NCI-H2196 (cell line): ENCODE results near the gene SALL2.
A peak's percentile ranks its signal among the peaks of the same experiment; 100 is the strongest.
"Not testable (repeated sequence)": the region's sequence is repeated elsewhere in the genome, so short reads cannot be mapped to it uniquely, and the experiment has no call there.

Experiments used
- DNase-seq: peaks from one replicate; lab custom pipeline; 2025; ENCODE audit not compliant: unreplicated experiment; lab: John Stamatoyannopoulos, UW

SALL2 gene

DNA sequence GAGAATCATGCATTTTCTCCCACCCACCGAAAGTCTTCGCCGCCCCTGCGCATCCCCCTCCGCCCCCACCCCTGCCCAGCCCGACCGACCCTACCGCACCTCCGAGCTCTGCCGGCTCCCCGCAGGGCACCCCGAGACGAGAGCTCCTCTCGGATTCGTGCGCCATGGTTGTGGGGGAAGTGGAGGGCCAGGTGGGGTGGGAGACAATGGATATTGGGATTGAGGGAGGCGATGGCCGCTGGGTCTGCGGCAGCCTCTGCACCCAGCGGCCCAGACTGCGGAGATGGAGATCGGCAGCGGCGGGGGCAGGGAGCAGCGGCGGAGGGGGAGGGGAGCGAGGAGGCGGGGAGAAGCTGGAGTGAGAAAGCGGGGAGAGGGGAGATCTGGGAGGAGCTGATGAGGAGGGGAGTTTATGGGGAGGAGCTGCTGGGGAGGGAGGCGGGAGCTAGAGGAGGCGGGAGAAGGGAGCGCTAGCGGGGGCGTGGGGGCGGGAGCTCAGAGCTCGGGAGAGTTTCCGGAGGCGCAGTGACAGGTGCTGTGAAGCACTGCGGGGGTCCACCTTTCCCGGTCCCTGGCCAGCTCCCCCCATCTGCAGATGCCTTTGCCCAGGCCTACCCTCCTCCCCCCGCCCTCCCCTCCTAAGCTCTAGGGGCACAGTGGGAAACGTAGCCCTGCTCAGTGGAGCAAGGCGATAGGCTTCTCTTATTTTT lies at the start of gene SALL2:
Gene SALL2 (minus strand): TSS at position 385 of the 710 bp plus-strand sequence. CDS start 219 bp downstream, at position 166.
- DNase-seq, result peak; percentile 87

DNA sequence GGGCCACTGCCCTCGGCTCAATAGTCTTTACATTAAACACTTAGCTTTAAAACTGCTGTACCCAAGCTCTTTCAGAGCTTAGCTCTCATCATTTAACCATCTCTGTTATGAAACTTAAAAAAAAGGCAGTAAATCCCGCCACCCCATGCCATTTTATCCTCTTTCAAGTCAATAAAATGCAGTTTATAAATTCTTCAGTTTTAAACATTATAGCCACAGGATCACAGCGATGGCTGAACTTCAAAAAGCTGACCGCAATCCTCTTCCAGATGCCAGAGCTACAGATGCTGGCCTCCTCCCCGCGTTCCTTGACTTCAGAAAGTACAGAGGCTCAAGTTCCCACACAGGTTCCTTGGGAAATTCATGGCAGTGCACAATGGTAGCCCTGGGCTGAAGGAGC lies 49.5 kb upstream of the SALL2 start:
- DNase-seq, result no peak

DNA sequence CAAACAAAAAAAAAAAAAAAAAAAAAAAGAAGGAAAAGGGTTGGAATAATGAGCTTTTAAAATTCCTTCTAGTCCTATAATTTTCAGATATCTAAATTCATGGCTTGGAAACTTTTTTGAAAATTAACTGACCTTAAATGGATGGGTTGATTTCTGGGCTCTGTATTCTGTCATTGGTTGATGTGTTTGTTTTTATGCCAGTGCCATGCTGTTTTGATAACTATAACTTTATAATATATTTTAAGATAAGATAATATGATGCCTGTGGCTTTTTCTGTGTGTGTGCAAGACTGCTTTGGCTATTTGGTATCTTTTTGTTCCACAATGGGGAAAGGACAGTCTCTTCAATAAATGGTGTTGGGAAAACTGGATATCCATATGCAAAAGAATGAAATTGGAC lies 46.5 kb upstream of the SALL2 start:
- no peak for DNase-seq

DNA sequence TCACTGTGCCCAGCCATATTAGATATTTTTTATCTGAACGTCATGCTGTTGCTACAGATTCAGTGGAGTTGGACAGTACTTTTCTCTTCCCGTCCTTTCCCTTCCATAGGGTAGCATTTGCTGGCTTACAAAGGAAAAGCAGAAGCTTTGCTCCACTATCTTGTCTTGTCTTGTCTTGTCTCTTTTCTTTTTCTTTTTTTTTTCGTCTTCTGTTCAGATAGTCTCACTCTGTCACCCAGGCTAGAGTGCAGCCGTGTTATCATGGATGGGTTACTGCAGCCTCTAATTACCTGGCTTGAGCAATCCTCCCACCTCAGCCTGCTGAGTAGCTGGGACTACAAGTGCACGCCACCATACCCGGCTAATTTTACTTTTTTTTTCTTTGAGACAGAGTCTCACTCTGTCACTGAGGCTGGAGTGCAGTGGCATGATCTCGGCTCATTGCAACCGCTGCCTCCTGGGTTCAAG lies 32.6 kb upstream of the SALL2 start:
- DNase-seq, result no peak

DNA sequence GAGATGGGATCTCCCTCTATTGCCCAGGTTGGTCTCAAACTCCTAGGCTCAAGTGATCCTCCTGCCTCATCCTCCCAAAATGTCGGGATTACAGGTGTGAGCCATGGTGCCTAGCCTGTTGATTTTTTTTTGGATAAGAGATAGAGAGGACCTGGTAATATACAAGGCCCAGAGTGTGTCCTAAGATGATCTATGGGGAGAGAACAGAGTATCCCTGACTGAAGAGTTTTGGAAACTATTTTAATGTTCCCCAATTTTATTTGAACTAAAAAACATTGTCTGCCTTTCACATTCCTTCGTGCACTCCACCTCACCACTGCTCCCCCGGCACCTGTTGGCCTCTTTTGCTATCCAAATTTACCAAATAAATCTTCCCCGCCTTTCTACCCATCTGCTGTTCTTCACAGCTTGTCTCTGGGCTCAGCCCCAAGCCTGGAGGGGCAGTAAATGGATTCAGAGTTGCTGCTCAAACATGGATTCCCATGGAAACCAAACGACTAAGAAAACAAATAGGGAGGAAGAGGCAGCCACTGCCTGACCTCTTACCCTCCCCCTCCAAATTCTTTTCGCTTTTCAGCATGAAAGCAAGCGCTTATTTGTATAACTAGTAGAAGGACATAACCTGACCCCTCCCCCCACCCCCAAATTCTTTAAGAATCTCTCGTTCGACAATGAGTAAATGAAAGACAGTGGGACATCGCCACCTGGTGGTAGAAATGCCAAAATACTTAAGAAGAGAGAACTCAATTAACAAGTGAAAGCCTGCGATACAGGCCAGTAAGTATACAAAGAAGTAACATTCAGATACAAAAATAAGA lies 31.1 kb upstream of the SALL2 start:
- DNase-seq, result peak; percentile 94

DNA sequence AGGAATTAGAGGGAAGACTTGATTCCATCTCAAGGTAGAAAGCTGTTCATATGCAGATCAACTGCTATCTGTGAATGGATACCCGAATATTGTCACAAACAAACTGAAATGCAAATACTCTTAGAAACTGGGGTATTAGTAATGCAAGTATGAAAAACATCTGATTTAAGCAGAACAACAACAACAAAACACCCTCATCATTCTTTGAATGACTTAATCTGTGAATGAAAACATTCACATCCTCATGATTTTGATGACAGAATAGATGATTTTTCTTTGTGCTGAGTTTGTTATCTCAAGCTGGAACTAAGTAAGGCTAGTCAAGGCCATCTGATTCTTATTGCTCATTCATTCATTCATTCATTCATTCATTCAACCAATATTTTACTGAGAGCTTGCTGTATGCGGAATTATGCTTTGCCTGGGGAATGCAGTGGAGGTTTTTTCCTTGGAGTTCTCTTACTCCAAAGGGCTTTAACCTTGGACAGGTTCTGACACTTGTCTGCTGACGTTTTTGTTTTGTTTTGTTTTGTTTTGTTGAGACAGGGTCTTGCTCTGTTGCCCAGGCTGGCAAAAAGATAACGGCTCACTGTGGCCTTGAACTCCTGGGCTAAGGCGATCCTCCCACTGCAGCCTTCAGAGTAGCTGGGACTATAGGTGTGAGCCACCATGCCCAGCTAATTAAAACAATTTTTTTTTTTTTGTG lies 30.4 kb upstream of the SALL2 start:
- no peak for DNase-seq

DNA sequence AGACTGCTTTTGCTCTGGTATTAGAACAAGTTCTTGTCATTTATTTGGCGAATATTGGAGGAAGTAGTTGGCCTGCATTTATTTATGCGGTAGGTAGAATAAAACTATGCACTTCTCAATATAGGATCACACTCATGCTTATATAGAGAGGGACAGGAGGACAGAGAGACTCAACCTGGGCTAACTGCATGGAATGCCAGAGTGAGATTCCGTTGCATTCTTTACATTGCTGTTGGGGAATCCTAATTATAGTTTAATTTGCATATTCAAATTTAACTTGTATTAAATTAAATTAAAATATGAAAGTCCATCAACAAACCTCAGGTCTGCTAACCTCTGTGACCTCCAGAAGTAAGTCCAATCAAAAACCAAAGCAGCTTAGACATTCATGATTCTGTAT lies 27.1 kb upstream of the SALL2 start:
- no peak for DNase-seq

DNA sequence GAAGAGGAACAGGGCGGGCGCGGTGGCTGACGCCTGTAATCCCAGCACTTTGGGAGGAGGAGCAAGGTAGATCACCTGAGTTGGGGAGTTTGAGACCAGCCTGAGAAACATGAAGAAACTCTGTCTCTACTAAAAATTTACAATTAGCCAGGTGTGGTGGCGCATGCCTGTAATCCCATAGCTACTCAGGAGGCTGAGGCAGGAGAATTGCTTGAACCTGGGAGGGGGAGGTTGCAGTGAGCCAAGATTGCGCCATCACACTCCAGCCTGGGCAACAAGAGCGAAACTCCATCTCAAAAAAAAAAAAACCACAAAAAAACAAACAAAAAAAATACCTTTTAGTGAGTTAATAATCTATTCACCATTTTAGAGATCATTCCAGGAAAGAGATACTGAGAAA lies 18.4 kb upstream of the SALL2 start:
- not testable (repeated sequence) for DNase-seq

DNA sequence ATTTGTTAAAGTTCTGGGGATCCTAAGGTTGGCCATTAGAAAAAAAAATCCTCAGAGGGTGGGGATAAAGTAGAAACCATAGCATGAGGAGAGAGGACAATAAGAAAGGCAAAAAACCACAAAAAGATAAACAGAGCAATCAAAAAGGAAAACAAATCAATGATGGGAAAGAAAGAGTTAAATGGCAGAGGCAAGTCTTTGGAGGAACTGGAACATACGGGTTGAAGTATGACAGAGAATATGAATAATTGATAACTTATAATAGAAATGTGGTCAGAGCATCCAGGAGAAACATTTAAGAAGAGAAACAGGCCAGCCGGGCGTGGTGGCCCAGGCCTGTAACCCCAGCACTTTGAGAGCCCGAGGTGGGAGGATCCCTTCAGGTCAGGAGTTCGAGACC lies 17.8 kb upstream of the SALL2 start:
- no peak for DNase-seq

DNA sequence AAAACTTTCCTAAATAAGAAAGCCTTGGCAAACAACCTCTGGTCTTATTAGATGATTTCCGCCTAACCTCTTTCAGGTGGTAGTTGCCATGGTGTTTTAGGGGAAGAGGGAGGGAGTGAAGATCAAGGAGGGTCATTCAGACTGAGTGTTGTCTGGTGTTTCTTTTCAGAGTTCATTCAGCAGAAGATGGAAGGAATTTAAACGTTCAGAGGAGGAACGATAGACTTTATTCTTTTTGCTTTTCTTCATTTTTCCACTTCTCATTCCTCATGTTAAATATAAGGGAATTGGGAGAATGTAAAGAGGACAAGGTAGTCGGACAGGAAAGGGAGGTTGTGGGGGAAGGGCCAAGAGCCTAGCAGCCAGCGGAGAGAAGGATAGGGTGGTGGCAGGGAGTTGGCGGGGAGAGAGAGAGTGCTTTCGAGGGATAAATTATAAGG lies 17.4 kb upstream of the SALL2 start:
- DNase-seq, result no peak

DNA sequence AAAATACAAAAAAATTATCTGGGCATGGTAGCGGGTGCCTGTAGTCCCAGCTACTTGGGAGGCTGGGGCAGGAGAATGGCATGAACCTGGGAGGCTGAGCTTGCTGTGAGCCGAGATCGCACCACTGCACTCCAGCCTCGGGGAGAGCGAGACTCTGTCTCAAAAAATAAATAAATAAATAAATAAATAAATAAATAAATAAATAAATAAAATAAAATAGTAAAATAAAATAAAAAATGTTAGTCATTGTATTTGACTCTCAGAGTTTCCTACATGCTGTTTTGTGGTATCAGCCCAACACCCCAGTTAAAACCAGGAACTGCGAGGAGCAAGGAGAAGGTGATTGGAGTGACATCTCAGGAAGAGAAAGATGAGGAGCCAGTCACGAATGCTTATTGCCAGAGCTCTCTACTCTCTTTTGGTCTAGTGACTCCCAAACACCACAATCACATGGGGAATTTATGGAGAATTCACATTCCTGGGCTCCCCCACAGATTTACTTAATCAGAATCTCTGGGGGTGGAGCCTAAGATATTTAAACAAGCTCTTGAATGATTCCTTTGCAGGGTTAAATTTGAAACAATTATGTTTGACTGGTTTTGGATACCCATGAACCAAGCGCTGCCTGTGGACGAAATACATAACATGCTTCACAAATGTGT lies 15.4 kb upstream of the SALL2 start:
- DNase-seq, result no peak

DNA sequence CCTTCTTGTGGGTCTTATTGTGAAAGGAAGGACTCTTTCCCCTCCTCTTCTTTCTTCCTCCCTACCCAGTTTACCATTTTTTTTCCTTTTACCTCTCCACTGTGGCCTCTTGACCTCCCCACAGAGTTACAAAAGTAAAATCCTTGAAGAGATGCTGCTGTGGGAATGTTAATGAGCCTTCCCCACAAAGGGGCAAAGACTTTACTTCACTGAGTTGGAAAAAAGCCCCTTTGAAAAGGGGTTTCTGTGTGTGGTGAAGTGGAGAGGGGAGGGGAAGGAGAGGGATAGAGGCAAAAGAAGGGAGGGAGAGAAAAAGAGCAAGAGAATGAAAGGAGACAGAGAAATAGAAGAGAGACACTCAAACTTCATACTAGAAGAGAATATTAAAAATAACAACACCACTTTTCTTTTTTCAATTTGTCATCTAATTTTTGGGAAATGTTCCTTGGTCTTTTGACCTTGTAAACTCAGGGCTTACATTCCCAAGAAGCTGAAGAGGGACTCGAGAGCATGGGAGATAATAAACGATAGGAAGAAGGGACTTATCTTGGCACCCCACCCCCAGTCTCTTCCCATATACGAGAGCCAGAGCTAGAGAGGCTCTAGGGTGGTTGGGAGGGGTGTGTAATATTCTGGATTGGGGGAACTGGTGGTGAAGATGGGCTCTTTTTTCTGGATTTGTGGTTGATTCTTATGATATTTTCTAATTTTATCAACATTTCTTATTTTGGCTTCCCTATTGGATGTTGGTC lies 13.2 kb upstream of the SALL2 start:
- no peak for DNase-seq

DNA sequence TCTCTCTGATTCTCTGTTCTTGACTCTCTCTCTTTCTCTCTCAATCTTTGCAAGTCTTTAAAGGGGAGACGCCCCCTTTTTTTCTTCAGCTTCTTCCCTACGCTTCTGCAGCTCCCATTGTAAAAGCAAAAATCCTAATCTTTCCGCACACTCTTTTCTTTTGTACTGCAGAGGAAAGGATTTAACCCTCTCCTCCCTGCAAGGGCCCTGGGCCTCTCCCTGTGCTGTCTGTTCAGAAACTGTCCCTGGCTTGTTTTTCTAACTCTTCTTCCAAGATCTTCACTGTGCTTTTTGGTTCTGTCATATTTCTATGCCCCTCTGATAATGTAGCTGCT lies 10.9 kb upstream of the SALL2 start:
- no peak for DNase-seq

DNA sequence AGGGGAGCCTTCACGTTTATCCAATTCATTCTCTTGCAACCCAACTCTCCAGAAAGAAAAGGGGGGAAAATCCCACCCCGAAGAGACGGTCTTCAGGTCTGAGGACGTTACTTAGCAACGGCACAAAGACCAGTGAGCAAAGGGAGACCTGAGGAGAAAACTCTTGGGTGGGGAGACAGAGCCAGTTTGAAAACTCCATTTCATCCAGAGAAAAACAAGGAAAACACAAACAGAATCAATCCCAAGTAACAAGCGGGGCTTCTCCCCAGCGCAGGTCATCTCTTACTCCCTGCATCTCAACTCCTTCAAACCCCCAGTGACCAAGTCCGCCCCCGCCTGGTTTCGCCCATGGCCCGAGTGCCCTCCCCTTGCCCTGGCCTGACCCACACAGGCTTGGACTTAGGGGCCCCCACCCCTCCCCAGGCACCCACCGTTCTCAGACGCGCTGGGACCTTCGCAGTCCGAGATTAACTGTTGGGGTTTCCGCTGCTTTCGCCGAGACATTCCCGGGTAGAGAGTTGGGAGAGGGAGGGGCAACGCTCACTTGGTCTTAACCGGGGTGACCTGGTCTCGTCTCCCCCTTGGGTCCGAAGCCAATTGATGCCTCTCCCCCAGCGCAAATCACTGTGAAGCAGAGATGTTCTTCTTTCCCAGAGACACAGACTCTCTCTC lies 10.4 kb upstream of the SALL2 start:
- no peak for DNase-seq

DNA sequence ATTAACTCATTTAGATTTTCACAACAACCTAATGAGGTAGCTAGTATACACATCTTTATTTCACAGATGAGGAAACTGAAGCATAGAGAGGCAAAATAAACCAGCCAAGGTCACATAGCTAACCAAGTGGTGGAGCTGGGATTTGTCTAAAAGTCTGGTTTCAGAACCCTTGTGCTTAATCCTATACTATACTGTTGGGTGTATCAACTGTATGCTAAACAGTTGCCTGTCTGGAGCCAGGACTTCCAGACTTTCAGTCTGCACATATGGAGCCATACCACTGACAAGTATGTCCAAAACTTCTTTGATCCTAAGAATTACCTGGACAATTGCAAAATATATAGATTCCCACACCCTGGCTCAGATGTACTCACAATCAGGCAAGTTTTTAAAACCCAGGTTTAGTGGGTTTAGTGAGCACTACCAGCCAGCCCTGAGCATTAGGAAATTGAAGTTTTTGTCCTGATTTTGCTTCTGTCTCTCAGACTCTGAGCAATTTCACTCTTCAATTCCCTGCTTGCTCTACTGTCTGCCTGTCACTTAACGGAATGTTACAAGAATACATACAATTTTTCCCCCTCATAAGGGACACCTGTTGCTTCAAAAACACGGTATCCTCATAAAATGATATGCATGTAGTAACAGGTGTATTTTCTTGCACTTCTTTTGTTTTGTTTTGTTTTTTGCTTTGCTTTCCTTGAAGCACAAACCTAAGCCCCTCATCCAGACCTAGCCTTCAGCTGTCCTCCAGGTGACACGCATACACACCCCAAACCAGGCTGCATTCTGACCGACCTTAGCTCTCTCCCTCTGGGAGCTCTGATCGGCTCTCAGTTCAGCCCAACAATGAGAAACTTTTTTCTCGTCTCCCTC lies 9.6 kb upstream of the SALL2 start:
- DNase-seq, result no peak

DNA sequence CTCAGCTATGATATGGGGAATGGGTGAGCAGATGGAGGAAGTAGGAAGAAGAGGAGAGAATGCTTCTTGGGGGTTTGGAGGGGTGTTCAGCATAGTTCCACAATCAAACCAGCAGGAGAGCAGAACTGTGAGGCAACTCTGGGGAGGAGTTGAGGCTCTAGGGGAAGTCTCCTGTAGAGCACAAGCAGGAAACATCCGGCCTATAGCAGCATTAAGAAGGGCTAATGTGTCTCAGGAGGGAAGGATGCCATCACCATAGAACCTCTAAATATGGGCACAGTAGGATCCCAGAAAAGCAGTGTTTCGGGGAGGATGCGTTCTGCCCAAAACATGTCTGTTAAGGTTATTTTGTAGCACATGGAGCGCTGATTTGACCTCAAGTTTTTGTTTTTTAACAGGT lies 8.4 kb upstream of the SALL2 start:
- no peak for DNase-seq

DNA sequence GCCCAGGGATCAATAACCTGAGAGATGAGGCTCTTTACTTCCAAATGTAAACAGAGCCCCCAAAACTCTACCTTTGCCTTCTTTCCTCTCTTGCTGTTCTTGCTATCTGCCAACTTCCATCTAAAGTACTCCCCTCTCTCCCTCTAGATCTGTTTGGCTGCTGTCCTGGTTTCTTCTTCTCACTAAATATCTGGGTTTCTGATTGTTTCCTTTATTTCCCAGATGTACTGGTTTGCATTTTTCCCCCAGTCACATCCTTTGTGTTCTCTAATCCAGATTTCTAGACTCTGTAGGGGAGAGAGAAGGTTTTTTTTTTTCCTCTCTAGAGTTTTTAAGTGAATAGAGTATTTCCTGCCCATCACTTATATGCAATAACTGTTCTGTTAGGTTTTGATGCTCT lies 7.1 kb upstream of the SALL2 start:
- no peak for DNase-seq

DNA sequence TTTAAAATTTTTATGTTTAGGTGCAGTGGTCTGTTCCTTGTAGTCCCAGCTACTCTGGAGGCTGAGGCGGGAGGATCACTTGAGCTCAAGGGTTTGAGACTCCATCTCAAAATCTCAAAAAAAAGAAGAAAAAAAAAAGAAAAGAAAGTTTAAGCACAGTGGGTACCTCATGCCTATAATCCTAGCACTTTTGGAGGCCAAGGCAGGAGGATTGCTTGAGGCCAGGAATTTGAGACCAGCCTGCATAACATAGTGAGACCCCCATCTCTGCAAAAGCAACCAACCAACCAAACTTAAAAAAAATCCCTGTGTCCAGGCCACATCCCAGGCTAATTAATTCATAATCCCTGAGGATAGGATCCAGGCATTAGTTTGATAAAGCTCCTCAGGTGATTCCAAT lies 3.4 kb upstream of the SALL2 start:
- no peak for DNase-seq
